Measurements from ENCODE around the gene MYO1B. TPM values are rescaled to one million over a fixed set of nuclear protein-coding genes. Genes with fewer than 3 reads are reported as not detected.

The MYO1B gene
- total and polyA plus RNA-seq, 2 experiments from 2014 or later = 26.4 to 70.6 TPM

- TF ChIP-seq ZNF462 (CRISPR knock-in tag; IDR thresholded peaks at IDR 0.05) = no peak
- TF ChIP-seq ZNF331 (CRISPR knock-in tag; IDR thresholded peaks at IDR 0.05; ENCODE audit: low read depth) = no peak
- no peak for TF ChIP-seq CREB1 (CRISPR knock-in tag; IDR thresholded peaks at IDR 0.05; ENCODE audit: low read depth)
These were observed 17.8 kb downstream of the MYO1B start (continued) for GRCh38 chr2:191263050-191263449.

GRCh38 chr2:191264647-191265081 lies 19.5 kb downstream of the MYO1B start:
- H3K27ac Mint-ChIP-seq = peak overlapping the region; percentile 39

More at GRCh38 chr2:191264647-191265081, 19.5 kb downstream of the MYO1B start:
- no peak for DNase-seq (ENCODE audit: low spot score)
- Mint-ChIP-seq H3K36me3 (ENCODE audit: low read depth) (no peaks in the 10 kb centered on the region), H3K4me1 (peaks cover 63% of the 10 kb centered on the region), H3K27me3 (ENCODE audit: insufficient read depth, low read depth, poor library complexity) (no peaks in the 10 kb centered on the region), H3K4me3 (no peak overlapping the region), H3K9me3 (no peaks in the 10 kb centered on the region)
- no peaks in the 10 kb centered on the region for H3K9me2 ChIP-seq (ENCODE audit: insufficient read depth)
- H3K36me3 ChIP-seq (ENCODE audit: insufficient read depth) = no peaks in the 10 kb centered on the region
- H3K4me3 ChIP-seq = no peak overlapping the region
- H3K27me3 ChIP-seq (ENCODE audit: insufficient read depth) = no peaks in the 10 kb centered on the region
- ATAC-seq = no peak
- TF ChIP-seq ZNF331 (CRISPR knock-in tag; IDR thresholded peaks at IDR 0.05; ENCODE audit: low read depth) (no peak), EZH2phosphoT487 (IDR thresholded peaks at IDR 0.05; ENCODE audit: unreplicated experiment) (no peak), CTCF (conservative IDR thresholded peaks at IDR 0.05; ENCODE audit: low read depth in 2 of 2) (no peak), ZNF462 (CRISPR knock-in tag; IDR thresholded peaks at IDR 0.05) (no peak), NANOG (IDR thresholded peaks at IDR 0.05; ENCODE audit: borderline replicate concordance) (no peak)
- no peak overlapping the region for H3K27ac ChIP-seq (ENCODE audit: low read depth)
- H3K79me2 ChIP-seq (replicated peaks; ENCODE audit: insufficient read depth) = peaks cover 99% of the 10 kb centered on the region
- H3F3A ChIP-seq (replicated peaks; ENCODE audit: low read depth) = no peaks in the 10 kb centered on the region
- peaks cover 29% of the 10 kb centered on the region for H4K20me1 ChIP-seq (replicated peaks; ENCODE audit: insufficient read depth)
- H3K4me2 ChIP-seq = peak overlapping the region; percentile 40; the same call in 1 of the 2 replicates
- no peak overlapping the region for H2AFZ ChIP-seq
- peaks cover 42% of the 10 kb centered on the region for H3K4me1 ChIP-seq (ENCODE audit: insufficient read depth)
